ENCODE measurements around the gene WDR86. TPM values are rescaled to one million over a fixed set of nuclear protein-coding genes. Genes with fewer than 3 reads are reported as not detected.

WDR86 gene
- total RNA-seq, 4 donors from 2014 or later = 82.9 to 142 (median 115) TPM

GRCh38 chr7:151395036-151395367 lies 14.8 kb downstream of the WDR86 start:
- 80 to 82% methylated on average over 11 to 13 of the region's 13 CpGs for WGBS, 2 donors
- Histone ChIP-seq H3K4me1 (no peaks in the 10 kb centered on the region), H3K9me3 (no peaks in the 10 kb centered on the region), H3K27ac (no peak overlapping the region), H3K36me3 (peaks cover 0 to 37% (median 0%) of the 10 kb centered on the region in 3 donors), H3K27me3 (no peaks in the 10 kb centered on the region), H3K4me3 (no peak overlapping the region)
- DNase-seq (ENCODE audit: low spot score in 2 of 2) = no peak
- no peak for TF ChIP-seq POLR2A (IDR thresholded peaks at IDR 0.05)
- no peak for TF ChIP-seq EP300 (IDR thresholded peaks at IDR 0.05)
- no peak for TF ChIP-seq CTCF (IDR thresholded peaks at IDR 0.05)

- peaks cover 0 to 41% (median 0%) of the 10 kb centered on the region in 3 donors for H3K36me3 ChIP-seq
- no peak overlapping the region for H3K4me3 ChIP-seq
Observed at GRCh38 chr7:151394076-151395035, 15.5 kb downstream of the WDR86 start.

GRCh38 chr7:151393031-151393977 lies 16.5 kb downstream of the WDR86 start:
- Histone ChIP-seq H3K36me3 (peaks cover 0 to 42% (median 0%) of the 10 kb centered on the region in 3 donors), H3K27ac (no peak overlapping the region), H3K9me3 (no peaks in the 10 kb centered on the region), H3K4me1 (no peaks in the 10 kb centered on the region), H3K4me3 (no peak overlapping the region), H3K27me3 (no peaks in the 10 kb centered on the region)
- TF ChIP-seq EP300 (IDR thresholded peaks at IDR 0.05) = no peak
- TF ChIP-seq POLR2A (IDR thresholded peaks at IDR 0.05) = no peak
- TF ChIP-seq CTCF (IDR thresholded peaks at IDR 0.05) = no peak
- no peak for DNase-seq (ENCODE audit: low spot score in 2 of 2)
- 82 to 89% methylated on average over 31 of the region's 31 CpGs for WGBS, 2 donors

More at GRCh38 chr7:151394076-151395035, 15.5 kb downstream of the WDR86 start:
- no peak for DNase-seq (ENCODE audit: low spot score in 2 of 2)
- WGBS, 2 donors = 92% methylated on average over 29 to 35 of the region's 35 CpGs
- TF ChIP-seq POLR2A (IDR thresholded peaks at IDR 0.05) = no peak
- TF ChIP-seq EP300 (IDR thresholded peaks at IDR 0.05) = no peak
- TF ChIP-seq CTCF (IDR thresholded peaks at IDR 0.05) = no peak
- Histone ChIP-seq H3K27ac (no peak overlapping the region), H3K27me3 (no peaks in the 10 kb centered on the region), H3K4me1 (no peaks in the 10 kb centered on the region), H3K9me3 (no peaks in the 10 kb centered on the region)

- Histone ChIP-seq H3K9me3 (no peaks in the 10 kb centered on the region), H3K27ac (no peak overlapping the region), H3K27me3 (no peaks in the 10 kb centered on the region), H3K4me1 (peaks cover 0 to 1% (median 0%) of the 10 kb centered on the region in 4 donors), H3K4me3 (no peak overlapping the region), H3K36me3 (peaks cover 0 to 45% (median 0%) of the 10 kb centered on the region in 3 donors)
- DNase-seq (ENCODE audit: low spot score in 2 of 2) = no peak
- no peak for TF ChIP-seq EP300 (IDR thresholded peaks at IDR 0.05)
- no peak for TF ChIP-seq POLR2A (IDR thresholded peaks at IDR 0.05)
- no peak for TF ChIP-seq CTCF (IDR thresholded peaks at IDR 0.05)
- 85% methylated on average over 12 to 13 of the region's 13 CpGs for WGBS, 2 donors
Observed at GRCh38 chr7:151392426-151392825, 17.4 kb downstream of the WDR86 start.
